GM19025 (cell line): Measurements from ENCODE around the gene NOM1.
"Not testable (repeated sequence)": the region's sequence is repeated elsewhere in the genome, so short reads cannot be mapped to it uniquely, and the experiment has no call there.

Experiments used
- ATAC-seq: cut with Tn5 transposase; IDR thresholded peaks from one replicate; pipeline ENCODE4 v1.9.1; 2021; ENCODE audit warnings: mild to moderate bottlenecking, low read depth, moderate library complexity; ENCODE audit not compliant: unreplicated experiment

Gene NOM1

GRCh38 chr7:156936766-156937165, 12.7 kb upstream of the NOM1 start:
- not testable (repeated sequence) for ATAC-seq

DNA sequence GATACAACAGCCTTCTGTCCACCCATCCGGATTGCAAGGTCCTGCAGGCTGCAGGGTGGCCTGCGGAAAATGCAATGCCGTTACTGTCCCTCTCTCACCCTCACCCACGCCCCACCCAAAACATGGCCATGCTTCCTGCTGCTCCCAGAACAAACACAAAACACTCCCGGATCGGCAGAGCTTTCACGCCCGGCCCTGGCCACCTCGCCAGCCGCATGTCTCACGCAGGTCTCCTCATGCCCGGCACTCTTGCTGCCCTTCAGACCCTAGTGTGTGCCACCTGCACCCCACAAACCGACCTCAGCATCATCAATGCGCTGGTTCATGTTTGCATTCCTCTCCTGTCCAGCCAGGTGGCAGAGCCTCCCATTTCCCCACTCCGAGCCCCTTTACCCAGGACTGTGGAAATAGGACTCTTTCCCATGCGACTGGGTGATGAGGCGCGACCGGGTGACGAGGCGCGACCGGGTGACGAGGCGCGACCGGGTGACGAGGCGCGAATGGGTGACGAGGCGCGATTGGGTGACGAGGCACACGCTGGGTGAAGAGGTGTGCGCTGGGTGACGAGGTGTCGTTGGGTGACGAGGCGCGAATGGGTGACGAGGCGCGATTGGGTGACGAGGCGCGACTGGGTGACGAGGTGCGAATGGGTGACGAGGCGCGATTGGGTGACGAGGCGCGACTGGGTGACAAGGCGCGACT, 8.9 kb upstream of the NOM1 start:
- no peak for ATAC-seq

DNA sequence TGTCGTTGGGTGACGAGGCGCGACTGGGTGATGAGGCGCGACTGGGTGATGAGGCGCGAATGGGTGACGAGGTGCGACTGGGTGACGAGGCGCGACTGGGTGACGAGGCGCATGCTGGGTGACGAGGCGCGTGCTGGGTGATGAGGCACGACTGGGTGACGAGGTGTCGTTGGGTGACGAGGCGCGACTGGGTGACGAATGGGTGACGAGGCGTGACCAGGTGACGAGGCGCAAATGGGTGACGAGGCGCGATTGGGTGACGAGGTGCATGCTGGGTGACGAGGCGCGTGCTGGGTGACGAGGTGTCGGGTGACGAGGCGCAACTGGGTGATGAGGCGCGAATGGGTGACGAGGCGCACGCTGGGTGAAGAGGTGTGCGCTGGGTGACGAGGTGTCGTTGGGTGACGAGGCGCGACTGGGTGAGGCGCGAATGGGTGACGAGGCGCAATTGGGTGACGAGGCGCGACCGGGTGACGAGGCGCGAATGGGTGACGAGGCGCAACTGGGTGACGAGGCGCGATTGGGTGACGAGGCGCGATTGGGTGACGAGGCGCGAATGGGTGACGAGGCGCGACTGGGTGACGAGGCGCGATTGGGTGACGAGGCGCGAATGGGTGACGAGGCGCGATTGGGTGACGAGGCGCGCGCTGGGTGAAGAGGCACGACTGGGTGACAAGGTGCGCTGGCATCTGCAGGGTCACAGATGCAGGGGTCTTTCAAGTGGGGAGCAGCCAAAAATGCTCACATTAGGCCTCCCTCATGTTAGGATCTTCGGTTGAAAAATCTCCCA, 7.9 kb upstream of the NOM1 start:
- no peak for ATAC-seq

- ATAC-seq: no peak
Measured at GRCh38 chr7:156942708-156943090, 6.8 kb upstream of the NOM1 start.

- no peak for ATAC-seq
Measured at GRCh38 chr7:156943091-156944041, 6.1 kb upstream of the NOM1 start.

GRCh38 chr7:156944876-156945275, 4.6 kb upstream of the NOM1 start:
- no peak for ATAC-seq

DNA sequence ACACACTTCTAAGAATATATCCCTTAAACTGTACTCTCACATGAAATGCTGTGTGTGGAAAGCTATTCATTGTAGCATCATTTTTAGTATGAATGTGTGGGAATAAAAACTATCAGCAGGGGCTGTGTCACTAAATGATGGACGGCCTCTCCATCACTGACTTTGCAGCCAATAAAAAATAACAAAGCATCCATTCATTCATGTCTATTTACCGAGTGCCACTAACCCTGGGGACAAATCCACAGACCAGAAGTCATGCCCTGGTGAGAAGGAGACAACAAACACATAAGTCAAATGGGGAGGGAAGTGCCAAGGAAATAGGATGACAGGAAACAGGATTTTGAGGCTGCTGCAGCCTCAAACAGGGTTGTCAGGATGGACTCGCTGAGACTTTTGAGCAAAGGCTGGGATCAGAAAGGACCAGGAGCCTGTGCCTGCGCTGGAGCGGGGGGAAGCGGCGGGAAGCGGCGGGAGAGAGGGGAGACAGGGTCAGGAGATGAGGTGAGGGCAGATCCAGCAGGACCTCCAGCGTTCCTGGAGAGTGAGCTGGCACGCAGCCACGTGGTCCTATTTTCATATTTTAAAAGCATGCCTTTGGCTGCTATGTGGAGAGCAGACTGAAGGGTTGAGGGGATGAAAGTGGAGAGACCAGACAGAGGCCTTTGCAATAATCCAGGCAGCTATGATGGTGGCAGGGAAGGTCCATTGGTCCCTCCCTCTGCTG, 2.2 kb upstream of the NOM1 start:
- no peak for ATAC-seq

- no peak for ATAC-seq
Measured at GRCh38 chr7:156948361-156948760, 1.2 kb upstream of the NOM1 start.

DNA sequence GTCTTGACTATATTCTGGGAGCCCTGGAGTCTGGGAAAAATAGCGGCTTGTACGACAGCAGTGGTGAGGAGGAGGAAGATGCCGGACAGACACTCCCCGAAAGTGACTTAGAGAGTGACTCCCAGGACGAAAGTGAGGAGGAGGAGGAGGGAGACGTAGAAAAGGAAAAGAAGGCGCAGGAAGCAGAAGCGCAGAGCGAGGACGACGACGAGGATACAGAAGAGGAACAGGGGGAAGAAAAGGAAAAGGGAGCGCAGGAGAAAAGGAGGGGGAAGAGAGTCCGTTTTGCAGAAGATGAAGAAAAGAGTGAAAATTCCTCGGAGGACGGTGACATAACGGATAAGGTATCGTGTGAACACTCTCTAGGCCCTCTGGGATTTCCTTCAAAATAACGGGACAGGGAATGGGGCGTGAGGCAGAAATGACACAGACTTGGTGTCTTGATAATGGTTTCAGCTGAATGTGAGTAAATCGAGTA, 908 bp downstream of the NOM1 start:
- ATAC-seq: no peak

- not testable (repeated sequence) for ATAC-seq
Measured at GRCh38 chr7:156953215-156953614, 3.7 kb downstream of the NOM1 start.

DNA sequence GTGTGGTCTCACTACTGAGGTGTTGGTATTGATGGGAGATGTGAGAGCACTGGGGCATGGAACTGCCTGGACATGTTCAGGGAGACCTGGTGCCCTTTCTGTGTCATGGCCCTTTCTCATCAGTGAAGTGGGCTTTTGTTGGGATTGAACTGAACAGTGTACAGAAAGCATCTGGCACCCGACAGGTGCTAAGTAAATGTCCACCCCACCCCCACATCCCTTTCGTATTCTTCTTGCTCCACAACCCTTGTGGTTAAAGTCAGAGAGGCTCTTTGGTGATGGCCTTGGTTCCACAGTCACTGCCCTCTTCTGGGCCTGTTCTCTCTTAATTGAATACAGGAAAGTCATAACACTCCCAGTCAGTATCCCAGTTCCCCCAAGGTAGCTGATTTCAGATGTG, 5.4 kb downstream of the NOM1 start:
- no peak for ATAC-seq

DNA sequence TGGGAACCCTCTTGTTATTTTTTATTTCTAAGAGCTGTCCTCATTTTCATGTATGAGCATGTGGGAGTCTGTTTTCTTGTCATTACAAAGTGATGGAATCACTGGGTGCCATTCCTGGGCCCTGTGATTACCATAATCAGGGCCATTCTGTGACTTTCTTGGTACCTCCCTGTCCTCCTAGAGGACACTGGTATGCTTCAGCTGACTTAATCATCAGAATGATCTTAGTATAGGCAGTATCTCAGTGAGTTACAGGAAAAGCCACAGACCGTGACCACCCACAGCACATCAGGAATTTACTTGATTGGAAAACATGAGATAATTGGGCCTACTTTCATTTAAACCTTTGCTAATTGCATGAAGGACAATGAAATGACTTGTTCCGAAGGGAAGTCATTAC, 7.2 kb downstream of the NOM1 start:
- no peak for ATAC-seq

GRCh38 chr7:156962145-156962544, 12.6 kb downstream of the NOM1 start:
- no peak for ATAC-seq

DNA sequence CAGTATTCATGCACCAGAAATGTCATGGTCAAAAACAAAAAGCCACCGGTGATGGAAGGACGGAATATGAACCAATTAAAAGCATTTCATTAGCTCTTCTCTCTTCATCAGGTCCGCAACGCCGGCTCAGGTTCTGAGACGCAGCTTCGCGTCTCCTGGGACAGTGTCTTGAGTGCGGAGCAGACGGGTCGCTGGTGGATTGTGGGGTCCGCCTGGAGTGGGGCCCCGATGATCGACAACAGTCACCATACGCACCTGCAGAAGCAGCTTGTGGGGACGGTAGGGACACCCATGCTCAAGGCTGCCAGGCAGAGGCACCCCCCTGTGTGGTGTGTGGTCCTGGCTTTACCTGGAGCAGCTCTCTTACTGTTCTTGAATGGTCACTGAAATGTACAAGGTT, 13.4 kb downstream of the NOM1 start:
- no peak for ATAC-seq

DNA sequence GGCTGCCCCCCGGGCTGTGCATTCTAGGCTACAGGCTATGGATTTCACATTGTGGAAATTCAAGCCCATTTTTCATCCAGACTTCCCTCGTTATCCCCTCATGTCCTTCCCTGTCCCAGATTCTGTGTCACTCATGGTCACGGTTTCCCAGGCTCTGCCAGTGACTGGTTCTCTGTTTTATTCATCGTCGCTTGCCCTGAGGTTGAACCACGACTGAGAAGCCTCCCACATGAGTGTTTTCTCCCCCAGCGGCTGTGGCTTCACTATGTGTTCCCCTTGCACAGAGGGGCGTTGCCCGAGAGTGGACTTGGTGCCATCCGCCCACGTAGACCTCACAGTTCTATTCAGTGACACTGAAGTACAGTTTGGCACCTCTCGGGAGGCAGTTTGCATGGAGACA, 14.0 kb downstream of the NOM1 start:
- ATAC-seq: no peak

DNA sequence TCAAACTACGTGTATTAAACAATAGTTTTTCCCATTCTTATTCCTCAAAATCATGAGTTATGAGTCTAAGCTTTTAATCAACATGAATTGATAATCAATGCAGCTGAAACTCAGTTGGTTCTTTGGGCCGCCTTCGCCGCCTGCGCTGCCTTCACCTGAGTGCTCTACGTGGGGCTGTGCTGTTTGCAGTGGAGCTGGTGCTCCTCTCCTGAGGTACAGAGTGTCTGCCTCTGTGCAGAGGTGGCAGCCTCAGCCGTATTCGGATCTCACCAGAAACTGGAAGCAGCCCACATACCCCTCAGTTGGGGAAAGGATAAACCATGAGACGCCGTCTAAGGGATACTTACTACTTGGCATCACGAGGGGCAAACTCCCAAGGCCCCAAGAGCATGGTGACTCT, 15.5 kb downstream of the NOM1 start:
- no peak for ATAC-seq

- no peak for ATAC-seq
Measured at GRCh38 chr7:156966387-156966786, 16.9 kb downstream of the NOM1 start.

- ATAC-seq: no peak
Measured at GRCh38 chr7:156968183-156968582, 18.7 kb downstream of the NOM1 start.

DNA sequence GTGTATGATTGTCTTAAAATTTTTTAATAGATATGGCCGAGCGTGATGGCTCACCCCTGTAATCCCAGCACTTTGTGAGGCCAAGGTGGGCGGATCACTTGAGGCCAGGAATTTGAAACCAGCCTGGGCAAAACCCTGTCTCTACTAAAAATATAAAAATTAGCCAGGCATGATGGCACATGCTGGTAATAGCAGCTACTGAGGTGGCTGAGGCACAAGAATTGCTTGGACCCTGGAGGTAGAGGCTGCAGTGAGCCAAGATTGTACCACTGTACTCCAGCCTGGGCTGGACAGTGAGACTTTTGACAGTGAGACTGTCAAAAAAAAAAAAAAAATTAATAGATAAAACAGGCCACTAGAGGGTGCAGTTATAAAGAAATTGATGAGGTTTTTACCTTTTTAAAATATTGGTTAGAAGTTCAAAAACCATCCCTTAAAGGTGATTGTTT, 20.5 kb downstream of the NOM1 start:
- no peak for ATAC-seq

GRCh38 chr7:156975620-156976019, 26.1 kb downstream of the NOM1 start:
- no peak for ATAC-seq
